CD4-positive, alpha-beta T cell treated with Interleukin-15 for 1 hour (primary cell): ENCODE results near the gene PRKD3.

Source experiments
- DNase-seq: peaks from one replicate; pipeline ENCODE4 v3.0.0-alpha.2; 2020

PRKD3 gene

DNA sequence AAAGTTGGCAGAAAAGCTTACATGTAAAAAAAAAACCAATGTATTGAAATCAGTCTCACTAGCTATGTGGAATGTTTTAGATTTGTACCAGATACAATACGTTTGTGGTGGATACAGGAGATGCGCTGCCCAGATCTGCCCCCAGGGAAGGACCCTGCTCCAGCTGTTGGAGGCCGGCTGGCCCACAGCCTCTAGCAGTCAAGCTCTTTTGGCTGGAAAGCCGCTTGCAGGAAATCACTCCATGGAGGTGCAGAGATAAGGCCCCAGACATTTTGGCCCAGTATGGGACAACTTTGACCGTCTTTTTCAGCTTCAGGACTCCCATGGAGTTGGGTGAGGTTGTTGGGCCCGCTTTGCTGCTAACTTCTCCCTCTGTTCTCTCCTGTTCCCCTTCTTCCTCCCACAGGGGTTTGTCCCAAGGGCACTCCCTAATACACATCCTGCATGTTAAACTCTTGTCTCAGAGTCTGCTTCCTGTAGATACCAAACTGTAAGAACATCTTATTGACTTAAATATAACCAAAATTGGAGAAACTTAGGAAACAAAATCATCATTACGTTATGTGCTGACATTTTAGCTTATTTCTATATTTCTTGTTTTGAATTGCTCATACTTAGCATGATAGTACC, 18.1 kb upstream of the PRKD3 start:
- DNase-seq: no peak

DNA sequence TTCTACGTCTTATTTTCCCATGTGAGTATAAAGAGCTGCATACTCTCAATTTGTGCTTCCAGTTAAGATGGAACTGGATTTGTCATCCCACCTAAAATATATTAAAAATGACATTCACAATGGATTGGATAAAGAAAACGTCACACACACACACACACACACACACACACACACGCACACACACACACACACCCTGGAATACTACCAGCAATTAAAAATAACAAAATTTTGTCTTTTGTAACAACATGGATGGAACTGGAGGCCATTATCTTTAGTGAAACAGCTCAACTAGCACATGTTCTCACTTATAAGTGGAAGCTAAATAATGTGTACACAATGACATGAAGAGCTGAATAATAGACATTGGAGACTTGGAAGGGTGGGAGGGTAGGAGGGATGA, 16.0 kb upstream of the PRKD3 start:
- DNase-seq: no peak

DNA sequence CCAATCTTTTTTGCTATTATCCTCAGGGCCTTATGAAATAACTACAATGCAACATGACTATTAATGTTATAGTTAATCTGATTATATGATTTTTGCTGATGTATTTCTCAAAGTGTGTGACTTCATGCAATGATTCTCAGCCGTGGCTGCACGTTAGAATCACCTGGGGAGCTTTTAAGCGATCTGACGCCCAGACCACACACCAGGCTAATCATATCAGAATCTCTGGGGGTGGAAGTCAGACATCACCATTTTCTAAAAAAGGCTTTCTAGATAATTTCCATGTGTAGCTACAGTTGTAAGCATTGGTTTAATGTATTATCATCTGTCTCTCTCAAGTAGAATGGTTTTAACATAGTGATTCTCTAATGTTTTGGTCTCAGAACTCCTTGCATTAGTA, 14.3 kb upstream of the PRKD3 start:
- DNase-seq: no peak

DNA sequence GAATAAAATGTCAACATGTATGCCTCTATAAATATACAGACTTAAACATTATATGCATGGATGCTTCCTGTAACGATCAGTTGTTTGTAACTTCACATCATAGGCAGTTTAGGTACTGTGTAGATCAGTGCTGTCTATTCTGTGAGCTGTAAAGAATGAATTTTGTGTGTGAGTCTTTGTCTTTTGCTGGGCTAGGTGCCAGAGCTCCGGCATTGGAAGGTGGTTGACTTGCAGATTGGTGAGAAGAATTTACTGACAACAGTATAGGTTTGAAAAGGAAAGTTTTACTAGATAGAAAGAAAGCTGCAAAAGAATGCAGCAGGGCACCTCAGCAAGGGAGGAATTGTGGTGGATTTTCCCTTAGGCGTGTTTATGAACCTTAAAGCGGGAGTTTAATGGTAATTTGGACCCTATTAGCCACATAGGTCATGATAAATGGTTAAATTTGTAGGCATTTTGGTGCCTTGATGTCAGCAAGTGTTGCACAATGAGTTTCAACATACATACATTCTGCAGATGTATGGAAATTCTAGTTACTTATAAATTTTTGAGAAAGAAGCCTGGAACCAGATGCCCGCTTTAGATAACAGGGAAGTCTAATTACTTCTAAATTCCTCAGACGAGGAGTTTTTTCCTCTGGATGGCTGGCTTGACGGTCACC, 13.1 kb upstream of the PRKD3 start:
- no peak for DNase-seq

DNA sequence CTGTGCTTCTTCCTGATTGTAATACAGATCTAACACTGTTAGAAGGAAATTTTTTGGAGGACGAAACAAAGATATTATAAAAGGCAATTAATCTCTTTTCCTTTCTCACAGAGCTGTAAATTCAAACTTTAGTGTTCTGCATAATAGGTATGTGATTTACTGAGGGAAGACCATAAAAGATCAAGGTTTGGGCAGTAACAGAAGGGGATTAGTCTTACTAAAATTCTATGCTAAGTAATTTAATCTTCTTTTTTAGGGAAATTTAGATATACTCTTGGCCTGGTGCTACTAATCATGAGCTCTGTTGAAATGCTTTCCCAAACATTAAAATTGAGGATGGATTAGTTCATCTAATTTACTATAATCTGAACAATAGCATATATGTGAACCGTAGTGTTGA, 11.0 kb upstream of the PRKD3 start:
- no peak for DNase-seq

DNA sequence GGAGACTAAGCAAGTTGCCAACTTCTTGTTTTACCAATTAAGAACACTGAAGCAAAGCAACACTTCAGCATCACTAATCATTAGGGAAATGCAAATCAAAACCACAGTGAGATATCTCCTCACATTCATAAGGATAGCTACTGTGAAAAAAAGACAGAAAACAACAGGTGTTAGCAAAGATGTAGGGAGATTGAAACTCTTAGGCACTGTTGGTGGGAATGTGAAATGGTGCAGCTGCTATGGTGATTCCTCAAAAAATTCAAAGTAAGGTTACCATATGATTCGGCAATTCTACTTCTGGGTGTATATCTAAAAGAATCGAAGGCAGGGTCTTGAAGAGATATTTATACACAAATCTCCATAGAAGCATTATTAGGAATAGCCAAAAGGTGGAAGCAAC, 8.6 kb upstream of the PRKD3 start:
- no peak for DNase-seq

DNA sequence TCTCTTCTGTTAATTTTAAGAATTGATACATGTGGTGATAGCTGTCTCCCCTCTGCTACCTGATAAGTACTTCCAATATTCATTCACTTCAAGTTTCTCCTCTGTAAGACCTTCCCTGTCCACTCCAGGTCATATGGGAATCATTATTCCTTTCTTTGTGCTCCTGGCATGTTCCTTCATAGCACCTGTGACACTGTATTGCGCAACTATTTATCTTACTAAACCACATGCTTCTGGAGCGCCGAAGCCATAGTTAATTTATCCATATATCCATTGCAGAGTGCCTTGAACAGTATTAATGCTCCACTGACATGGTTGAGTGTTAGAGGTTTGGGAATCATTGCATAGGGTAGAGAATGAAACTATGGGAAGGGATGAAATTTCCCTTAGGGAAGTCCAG, 7.9 kb upstream of the PRKD3 start:
- DNase-seq: no peak

DNA sequence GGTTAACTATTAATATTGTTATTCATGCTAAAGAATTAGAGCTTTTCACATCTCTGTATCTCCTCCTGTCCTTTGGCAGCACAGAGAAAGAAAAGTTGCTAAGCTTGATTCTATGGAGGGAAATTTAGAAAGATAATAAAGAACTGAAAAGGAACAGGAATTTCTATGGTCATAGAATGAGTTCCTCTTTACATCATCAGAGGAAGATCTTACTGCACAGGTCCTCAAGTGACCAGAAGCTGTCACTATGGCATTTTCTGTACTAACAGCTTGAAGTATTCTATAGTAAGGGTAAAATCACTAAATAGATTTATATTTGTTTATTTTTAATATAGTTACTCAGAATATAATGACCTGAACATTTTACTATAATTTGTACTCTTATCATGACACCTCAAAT, 6.0 kb upstream of the PRKD3 start:
- no peak for DNase-seq

DNA sequence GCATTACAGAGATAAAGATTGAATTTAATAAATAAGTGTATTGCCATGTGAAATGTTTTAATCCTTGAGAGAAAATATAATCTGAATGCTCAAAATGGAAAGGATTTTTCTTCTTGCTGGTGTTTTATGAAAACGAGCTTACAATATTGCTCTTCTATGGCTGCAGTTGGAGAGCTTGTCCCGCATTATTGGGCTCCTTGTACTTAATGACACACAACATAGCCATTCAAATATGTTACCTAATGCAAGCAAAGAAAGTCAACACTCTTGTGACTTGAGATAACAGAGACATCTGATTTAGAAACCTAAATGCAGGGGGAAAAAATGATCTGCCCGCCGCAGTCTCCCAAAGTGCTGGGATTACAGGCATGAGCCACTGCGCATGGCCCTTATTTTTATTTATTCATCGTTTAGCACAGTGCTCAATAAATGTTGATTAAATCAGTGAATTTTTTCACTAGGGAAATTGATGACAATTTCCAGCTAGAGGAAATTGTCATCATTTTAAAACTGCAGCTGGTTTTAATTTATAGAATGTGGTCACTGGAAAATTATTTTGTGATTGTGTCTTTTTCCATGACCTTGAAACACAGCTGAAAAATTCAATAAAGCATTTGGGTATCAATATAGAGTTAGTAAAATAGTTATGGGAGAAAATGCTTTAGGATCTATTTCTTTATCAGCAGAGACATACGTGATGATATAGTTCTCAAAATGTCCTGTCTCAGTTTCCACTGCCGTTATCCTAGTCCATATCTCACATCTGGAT, 2.4 kb upstream of the PRKD3 start:
- DNase-seq: no peak

DNA sequence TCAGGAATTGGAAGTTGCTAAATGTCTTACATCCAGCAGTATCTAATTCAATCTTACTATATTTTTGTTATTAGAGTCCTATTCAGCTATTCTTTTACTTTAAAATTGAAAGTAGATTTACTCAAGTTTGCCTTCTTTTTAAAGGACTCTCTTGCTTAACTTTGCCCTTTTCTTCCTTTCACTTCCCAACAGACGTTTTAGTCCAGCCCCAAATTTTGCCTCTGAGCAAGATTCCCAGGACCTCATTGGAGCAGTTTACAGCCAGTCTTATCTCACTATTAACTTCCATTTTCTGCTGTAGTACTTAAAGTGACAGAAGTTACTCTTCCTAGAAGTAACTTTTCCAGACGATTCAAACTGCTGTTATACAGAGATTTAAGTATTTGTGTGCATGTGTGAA, 1.7 kb upstream of the PRKD3 start:
- no peak for DNase-seq

DNA sequence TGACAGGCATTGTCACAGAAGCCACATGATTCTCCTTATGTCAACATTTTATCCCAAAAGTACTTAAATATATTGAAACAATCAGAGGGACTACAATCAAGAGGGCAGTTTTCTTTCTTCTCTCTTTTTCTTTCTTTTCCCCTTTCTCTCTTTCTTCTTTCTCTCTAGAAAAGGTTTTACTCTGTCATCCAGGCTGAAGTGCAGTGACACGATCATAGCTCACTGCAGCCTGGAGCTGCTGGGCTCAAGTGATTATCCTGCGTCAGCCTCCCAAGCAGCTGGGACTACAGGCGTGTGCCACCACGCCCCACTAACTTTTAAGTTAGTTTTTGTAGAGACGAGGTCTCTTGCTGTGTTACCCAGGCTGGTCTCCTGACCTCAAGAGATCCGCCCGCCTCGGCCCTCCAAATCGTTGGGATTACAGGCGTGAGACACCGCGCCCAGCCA, 1.0 kb upstream of the PRKD3 start:
- no peak for DNase-seq

DNA sequence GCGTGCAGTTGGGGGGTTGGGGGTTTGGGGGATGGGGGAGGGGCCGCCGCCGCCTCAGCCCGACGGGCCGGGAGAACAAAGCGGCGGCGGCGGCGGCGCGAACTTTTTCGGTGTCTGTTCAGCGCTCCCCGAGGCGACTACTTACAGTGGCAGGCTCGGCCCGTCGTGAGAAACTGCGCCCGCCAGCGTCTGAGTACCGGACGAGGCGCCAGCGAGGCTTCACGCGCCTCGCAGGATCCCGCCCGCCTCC, 172 bp downstream of the PRKD3 start:
- peak; percentile 83 for DNase-seq

DNA sequence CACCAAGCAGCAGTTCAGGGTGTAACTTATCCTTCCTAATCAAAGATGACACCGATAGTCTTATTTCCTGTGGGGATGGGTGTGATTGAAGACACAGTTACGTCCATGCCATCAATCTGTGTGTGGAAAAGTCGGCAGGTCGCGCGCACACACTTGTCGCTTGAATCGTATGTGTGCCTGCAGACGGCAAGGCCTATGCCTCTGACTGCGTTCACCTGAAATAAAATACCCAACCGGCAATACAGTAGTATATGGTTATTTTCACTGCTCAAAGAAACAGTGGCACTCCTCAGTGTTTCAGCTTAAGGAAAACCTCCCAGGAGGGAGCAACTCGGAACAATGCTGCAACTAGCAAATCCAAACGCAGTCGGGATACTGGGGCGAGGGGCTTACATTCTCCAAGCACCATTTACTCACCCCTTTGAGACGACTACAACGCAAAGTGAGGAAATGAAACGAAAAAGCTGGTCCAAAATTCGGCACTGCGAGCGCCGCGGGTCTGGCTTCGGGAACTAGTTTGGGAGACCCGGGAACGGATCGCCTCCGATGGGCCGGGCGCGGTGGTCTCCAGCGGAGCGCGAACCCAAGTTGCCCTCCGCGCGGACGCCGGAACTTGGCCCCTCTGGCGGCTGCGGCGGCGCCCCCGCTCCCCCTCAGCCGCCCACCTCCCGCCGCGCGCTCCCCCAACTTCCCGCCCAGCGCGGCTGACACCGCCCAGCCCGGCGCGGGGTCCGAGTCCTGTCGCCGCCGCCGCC, 675 bp downstream of the PRKD3 start:
- DNase-seq: peak; percentile 47

DNA sequence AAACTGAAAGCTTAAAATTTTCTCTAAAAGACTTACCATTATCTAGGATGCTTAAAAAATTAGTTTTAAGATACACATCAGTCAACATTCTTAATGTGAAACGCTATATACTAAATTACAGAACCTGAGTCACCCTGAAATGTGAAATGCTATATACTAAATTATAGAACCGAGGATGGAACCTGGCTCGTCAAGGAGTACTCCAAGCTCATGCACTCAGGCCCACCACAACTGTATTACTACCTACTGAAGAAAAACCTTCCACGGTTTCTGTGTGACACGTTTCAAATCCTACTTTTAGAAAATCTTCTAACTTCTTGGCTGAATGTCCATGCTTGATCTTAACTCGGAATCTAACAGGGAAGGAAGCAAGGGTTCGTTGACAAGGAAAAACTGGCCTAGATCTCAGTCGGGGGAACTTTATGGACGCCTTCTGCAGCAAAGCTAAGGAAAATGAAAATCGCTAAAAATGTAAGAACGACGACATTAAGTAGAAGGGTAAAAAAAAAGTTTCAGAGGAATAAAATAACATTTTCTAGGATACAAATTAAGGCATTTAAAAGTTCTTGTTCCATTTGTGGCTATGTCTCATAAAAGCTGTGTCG, 1.4 kb downstream of the PRKD3 start:
- DNase-seq: no peak

DNA sequence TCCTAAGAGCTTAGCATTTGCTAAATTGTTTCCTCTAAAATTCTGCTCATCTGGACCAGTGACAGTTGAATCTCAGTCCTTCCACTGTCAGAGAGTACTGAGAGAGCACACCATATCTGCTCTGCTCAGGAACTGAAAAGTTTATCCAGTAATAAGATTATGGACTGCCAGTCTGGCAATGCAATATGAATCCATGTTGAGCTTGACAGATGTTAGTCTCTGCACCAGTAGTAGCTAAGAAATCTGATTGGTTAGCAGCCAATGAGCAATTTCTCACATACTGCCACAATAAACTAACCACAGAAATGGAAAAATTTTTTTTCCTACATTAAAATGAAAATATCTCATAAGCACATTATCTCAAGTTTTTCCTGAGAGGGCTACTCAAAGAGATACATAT, 2.3 kb downstream of the PRKD3 start:
- no peak for DNase-seq

DNA sequence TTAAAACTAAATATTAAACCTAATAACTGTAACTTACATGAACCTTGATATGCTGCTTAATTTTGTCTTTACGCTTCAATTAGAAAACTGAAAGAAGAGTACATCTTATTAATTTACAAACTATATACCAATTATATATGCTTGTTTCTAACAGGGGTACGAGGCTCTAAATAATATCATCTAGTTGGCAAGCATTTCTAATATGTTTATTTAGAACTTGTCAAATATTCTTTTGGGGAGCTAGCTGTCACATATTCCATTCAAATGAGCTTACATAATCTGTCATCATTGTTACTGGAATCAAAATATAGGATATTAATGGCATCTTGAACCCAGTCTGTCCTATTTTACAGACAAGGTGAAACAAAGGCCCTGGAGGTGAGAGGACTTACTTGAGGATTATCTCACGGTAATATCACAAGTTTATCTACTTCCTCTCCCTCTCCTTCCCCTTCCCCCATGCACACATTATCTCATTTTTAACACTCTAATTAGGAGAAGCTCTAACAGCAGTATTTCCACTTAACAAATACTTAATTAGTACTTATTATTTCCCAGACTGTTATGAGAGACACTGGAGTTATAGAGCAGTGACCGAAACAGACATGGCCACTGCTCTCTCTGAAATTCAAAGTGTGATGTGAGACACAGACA, 3.5 kb downstream of the PRKD3 start:
- DNase-seq: no peak

DNA sequence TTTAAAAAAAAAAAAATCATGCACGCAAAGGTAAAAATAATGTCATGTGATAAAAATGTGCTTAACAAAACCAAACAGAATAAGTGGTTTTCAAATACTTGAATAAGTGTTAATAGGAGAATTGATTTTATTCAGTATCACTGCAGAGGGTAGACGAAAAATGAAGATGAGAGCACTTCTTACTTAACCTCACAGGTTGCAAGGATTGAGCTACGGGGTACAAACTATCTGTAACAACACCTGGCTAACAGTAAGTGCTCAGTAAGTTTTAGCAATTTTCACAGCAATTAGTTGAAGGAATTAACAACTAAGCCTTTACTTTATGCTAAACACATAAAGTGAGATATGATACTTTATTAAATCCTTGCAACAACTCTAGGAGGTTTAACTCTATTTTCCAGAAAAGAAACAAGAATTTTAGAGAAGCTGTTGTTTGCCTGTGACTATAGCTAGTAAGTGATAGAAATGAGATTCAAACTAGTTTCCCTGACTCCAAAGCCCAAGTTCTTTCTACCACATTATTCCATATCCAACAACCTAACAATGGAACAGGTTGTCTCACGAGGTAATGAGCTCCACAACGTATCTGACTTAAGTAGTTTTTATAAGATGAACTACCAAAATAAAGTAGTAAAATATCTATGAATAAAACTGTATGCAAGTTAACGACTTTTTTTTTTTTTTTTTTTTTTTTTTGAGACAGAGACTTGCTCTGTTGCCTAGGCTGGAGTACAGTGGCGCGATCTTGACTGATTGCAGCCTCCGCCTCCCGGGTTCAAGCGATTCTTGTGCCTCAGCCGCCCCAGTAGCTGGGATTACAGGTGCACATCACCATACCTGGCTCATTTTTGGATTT, 4.7 kb downstream of the PRKD3 start:
- DNase-seq: no peak

DNA sequence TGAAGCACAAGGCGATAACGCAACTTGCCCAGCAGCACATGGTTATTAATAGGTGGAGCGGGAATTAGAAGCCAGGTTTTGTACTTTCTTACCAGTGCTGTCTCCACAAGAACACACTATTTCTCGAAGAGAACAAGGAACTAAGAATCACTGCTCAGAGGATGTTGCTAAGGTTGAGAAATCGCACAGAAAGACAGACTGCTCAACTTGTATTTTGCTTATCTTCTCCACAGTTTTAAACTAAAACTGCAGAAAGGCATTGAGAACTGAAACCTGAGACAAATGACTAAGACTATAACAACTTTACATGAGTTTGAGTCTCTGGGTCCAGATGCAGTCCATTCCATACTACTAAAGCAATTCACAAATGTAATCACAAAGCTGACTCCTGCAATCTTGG, 6.2 kb downstream of the PRKD3 start:
- DNase-seq: no peak

DNA sequence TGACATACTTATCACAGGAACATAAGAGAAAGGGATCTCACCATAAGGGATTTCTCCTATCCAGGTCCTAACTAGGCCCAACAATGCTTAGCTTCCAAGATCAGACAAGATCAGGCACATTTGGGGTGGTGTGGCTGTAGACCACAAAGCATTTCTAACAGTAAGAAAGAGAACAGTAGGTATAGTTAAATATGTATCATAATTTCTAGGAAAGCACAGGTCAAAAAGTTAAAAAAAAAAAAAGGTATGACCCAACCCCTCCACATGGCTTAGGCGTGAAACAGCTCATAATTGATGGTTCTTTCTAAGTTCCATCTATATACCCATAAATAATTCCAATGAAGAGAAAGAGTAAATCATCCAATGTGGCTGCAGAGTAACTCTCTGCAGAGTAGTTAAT, 6.9 kb downstream of the PRKD3 start:
- DNase-seq: no peak

DNA sequence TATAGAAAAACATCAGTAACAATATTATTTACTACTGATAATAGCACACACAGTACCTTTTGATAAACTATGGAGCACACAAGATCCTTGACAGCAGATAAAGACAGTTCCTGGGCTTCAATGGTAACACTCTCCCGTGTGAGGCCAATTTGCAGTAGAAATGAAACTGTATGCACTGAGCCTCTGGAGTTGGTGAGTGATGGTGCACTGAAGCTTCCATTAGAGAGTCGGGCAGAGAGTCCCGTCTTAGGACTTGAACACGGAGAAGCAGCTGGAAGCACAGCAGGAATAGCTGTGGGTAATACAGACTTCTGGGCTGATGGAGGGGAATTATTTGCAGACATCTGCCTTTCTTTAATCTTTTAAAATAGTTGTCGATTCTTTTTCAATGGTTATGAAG, 8.5 kb downstream of the PRKD3 start:
- no peak for DNase-seq

DNA sequence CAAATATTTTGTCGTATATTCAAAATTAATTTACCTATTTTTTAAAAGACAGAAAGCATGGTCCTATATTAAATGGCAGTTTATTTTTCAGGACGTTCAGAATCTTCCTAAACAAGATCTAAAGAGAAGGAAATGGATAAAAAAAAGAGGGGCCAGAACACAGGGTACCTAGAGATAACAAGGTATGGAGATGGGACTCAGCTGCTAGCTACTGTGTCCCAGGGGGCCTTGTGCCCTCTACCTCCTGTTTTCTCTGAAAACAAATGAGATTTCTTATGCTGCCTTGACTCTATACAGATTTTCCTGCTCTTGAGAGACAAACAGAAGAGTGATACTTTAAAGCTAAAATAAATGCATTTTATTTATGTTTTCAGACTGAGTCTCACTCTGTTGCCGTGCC, 9.3 kb downstream of the PRKD3 start:
- DNase-seq: no peak

DNA sequence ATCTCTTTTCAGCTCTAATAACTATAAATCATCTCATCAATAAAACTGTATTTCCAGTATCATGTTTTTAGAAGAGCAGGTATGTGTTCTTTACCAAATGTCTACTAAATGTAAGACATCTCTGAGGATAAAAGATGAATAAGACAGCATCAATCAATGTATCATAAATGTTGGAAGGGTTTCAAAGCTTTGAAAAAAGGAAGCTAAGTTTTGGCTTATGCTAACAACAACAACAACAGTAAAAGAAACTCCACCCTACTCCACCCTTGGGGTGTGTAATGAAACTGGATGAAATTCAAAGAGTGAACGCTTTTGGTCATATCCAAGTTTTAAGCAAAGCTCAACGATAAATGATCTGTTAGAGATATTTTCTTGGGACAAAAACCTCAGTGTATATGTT, 17.1 kb downstream of the PRKD3 start:
- no peak for DNase-seq
